Transverse colon (tissue), 4 donors: Measurements from ENCODE around the gene RAB4A.

Experiments
- CTCF ChIP-seq, 5 experiments: fragments of 200-600 bp in 3 of 5; fragments of 450-650 bp in 2 of 5; sonication (generic) in 3 of 5; IDR thresholded peaks; 1 replicate in 2 of 5; 2 replicates in 3 of 5; pipeline ENCODE4 v1.5.1; 2016 to 2017; ENCODE audit warnings: antibody characterized with exemption in 5 of 5, inconsistent platforms in 3 of 5, mild to moderate bottlenecking in 2 of 5, moderate library complexity in 1 of 5
- EP300 ChIP-seq: sonication (generic); formaldehyde crosslinking; IDR thresholded peaks from one replicate; pipeline ENCODE4 v1.6.1; 2017; ENCODE audit warnings: antibody characterized with exemption, low read depth
- POLR2A ChIP-seq: fragments of 450-650 bp; IDR thresholded peaks from one replicate; pipeline ENCODE4 v1.6.1; 2016; ENCODE audit warnings: antibody characterized with exemption, mild to moderate bottlenecking, moderate library complexity
- POLR2AphosphoS5 ChIP-seq, 3 donors: sonication (generic); formaldehyde crosslinking; IDR thresholded peaks; one replicate each; pipeline ENCODE4 v1.6.1; 2016; ENCODE audit warnings: antibody characterized with exemption in 3 of 3

GRCh38 chr1:229328598-229329362, 57.9 kb downstream of the RAB4A start:
- TF ChIP-seq CTCF (IDR thresholded peaks at IDR 0.05) (no peak), POLR2A (no peak), POLR2AphosphoS5 (IDR thresholded peaks at IDR 0.05) (no peak), EP300 (no peak)
